K562 (cell line): ENCODE results near the gene CNTNAP3B. TPM values are rescaled to one million over a fixed set of nuclear protein-coding genes. Genes with fewer than 3 reads are reported as not detected.
"Not testable (repeated sequence)": the region's sequence is repeated elsewhere in the genome, so short reads cannot be mapped to it uniquely, and the experiment has no call there.

Source experiments
- ATAC-seq: fragments of 200-7000 bp; cut with Tn5 transposase; 3 replicates; pipeline ENCODE4 v1.9.1; 2020; ENCODE audit warnings: moderate library complexity
- BruUV-seq: library from RNA; stranded (reverse); fragments of 400-500 nt; replicated peaks from 2 replicates; lab custom pipeline; 2021; lab: Mats Ljungman, UMichigan
- CTCF ChIA-PET: fragments of 300-600 bp; formaldehyde crosslinking; extraction: SDS; loops from one replicate; lab custom pipeline; 2021; ENCODE audit warnings: low intra/inter-chr PET ratio; lab: Yijun Ruan, JAX
- POLR2A ChIA-PET: fragments of 300-600, 350-650 bp; sonication (Branson Sonifier 250); formaldehyde crosslinking; extraction: SDS; loops from one replicate; lab custom pipeline; 2021; ENCODE audit warnings: antibody characterized with exemption, inconsistent platforms; lab: Yijun Ruan, JAX
- DNase-seq, 4 experiments: peaks; one replicate each; pipeline versions ENCODE4 v3.0.0 to v3.0.0-alpha.2; 2011 to 2018; ENCODE audit warnings: low spot score in 3 of 4, mixed read lengths in 3 of 4; ENCODE audit errors: extremely low read depth in 1 of 4
- FAIRE-seq: peaks from 2 replicates; lab custom pipeline; 2011; peaks lifted over from hg19 to GRCh38; lab: Jason Lieb, UNC
- H2AFZ ChIP-seq: 2 replicates; pipeline ENCODE4 v1.6.0; 2011; ENCODE audit warnings: low read depth, low read length, control low read depth, inconsistent platforms
- H3K27ac ChIP-seq: fragments of 200-600 bp; 3 replicates; pipeline ENCODE4 v1.8.0; 2011; ENCODE audit warnings: low read depth, mild to moderate bottlenecking, control low read depth, inconsistent platforms, low read length, moderate library complexity, mixed read lengths; ENCODE audit errors: extremely low read depth
- H3K27me3 ChIP-seq, 2 experiments: fragments of 300-600 bp in 1 of 2; 2 replicates in 1 of 2; 3 replicates in 1 of 2; pipeline versions ENCODE4 v1.6.0 to v1.8.0; 2011; ENCODE audit warnings: inconsistent platforms in 2 of 2, low read length in 2 of 2, mild to moderate bottlenecking in 1 of 2, mixed read lengths in 1 of 2, moderate library complexity in 1 of 2; ENCODE audit not compliant: control insufficient read depth in 2 of 2, insufficient read depth in 2 of 2
- H3K36me3 ChIP-seq: fragments of 300-600 bp; 3 replicates; pipeline ENCODE4 v1.8.0; 2011; ENCODE audit warnings: mild to moderate bottlenecking, low read length, inconsistent platforms; ENCODE audit not compliant: control insufficient read depth, insufficient read depth
- H3K4me1 ChIP-seq, 2 experiments: fragments of 200-600 bp in 1 of 2; replicated peaks in 1 of 2; 2 replicates in 1 of 2; 3 replicates in 1 of 2; pipeline versions ENCODE4 v1.5.1 to v1.8.0; 2011; ENCODE audit warnings: inconsistent platforms in 2 of 2, low read length in 2 of 2, mild to moderate bottlenecking in 1 of 2, mixed read lengths in 1 of 2, moderate library complexity in 1 of 2; ENCODE audit not compliant: control insufficient read depth in 2 of 2, insufficient read depth in 2 of 2
- H3K4me2 ChIP-seq: 2 replicates; pipeline ENCODE4 v1.6.1; 2011; ENCODE audit warnings: low read length, control low read depth, inconsistent platforms, mixed read lengths; ENCODE audit not compliant: insufficient read depth
- H3K4me3 ChIP-seq: fragments of 200-600 bp; sonication (generic), shearing (Covaris generic); 2 replicates; pipeline ENCODE4 v1.5.1; 2016; ENCODE audit warnings: control low read depth, inconsistent platforms
- H3K79me2 ChIP-seq: fragments of 200-600 bp; 3 replicates; pipeline ENCODE4 v1.8.0; 2011; ENCODE audit warnings: low read length, inconsistent platforms; ENCODE audit not compliant: control insufficient read depth, insufficient read depth
- H3K9ac ChIP-seq, 2 experiments: 2 replicates each; pipeline versions ENCODE4 v1.6.0 to v1.6.1; 2011; ENCODE audit warnings: low read depth in 2 of 2, low read length in 2 of 2, control low read depth in 1 of 2, inconsistent platforms in 1 of 2, mild to moderate bottlenecking in 1 of 2, mixed read lengths in 1 of 2; ENCODE audit not compliant: insufficient read depth in 1 of 2
- H3K9me1 ChIP-seq: one replicate; pipeline ENCODE4 v1.6.0; 2011; ENCODE audit warnings: inconsistent platforms, mild to moderate bottlenecking, low read length, moderate library complexity; ENCODE audit not compliant: control insufficient read depth, insufficient read depth
- H3K9me3 ChIP-seq: replicated peaks from 2 replicates; pipeline ENCODE4 v1.5.1; 2011; ENCODE audit warnings: low read depth, low read length, inconsistent platforms; ENCODE audit not compliant: control insufficient read depth, insufficient read depth
- H4K20me1 ChIP-seq: replicated peaks from 2 replicates; pipeline ENCODE4 v1.6.1; 2011; ENCODE audit warnings: low read length, inconsistent platforms, mixed read lengths; ENCODE audit not compliant: control insufficient read depth, insufficient read depth
- CTCF ChIP-seq, 3 experiments: IDR thresholded peaks in 2 of 3; conservative IDR thresholded peaks in 1 of 3; 2 replicates each; pipeline ENCODE4 v1.5.1; 2011 to 2012; ENCODE audit warnings: low read length in 3 of 3, mild to moderate bottlenecking in 3 of 3, control low read depth in 2 of 3, improper control_type of control experiment in 1 of 3, inconsistent platforms in 1 of 3, low read depth in 1 of 3, mixed read lengths in 1 of 3, moderate library complexity in 1 of 3; ENCODE audit not compliant: insufficient read depth in 2 of 3
- RAD21 ChIP-seq, 2 experiments: fragments of 250-450 bp in 1 of 2; fragments of 450-650 bp in 1 of 2; sonication (Bioruptor Pico) in 1 of 2; formaldehyde crosslinking in 1 of 2; IDR thresholded peaks in 1 of 2; conservative IDR thresholded peaks in 1 of 2; 2 replicates each; pipeline versions ENCODE4 v1.4.0 to v1.8.0; 2020 to 2022; ENCODE audit warnings: mild to moderate bottlenecking in 2 of 2, moderate library complexity in 1 of 2
- WGBS: fragments of 100-300 bp; shearing (Covaris generic); methylation state at CpG from one replicate; pipeline ENCODE4 v1.1.6; 2016; ENCODE audit warnings: low coverage, mixed read lengths; ENCODE audit not compliant: insufficient coverage; ENCODE audit errors: missing lambda C conversion rate; 5-methylcytosine and 5-hydroxymethylcytosine counted together
- in situ Hi-C: fragments of 300-500 bp; cut with MboI; formaldehyde crosslinking; loops from 4 replicates; pipeline ENCODE4 v1.15.0; 2018; ENCODE audit warnings: inconsistent platforms, mixed read lengths
- intact Hi-C: fragments of 100-400 bp; cut with micrococcal nuclease; formaldehyde crosslinking; loops from 2 replicates; pipeline ENCODE4 v1.14.2; 2022
- polyA plus RNA-seq, 8 experiments: library from polyadenylated mRNA; depleted of rRNA in 4 of 8; stranded (reverse) in 5 of 8; unstranded in 3 of 8; fragments of >200 nt; fragmentation: Nextera tagmentation in 2 of 8; fragmentation: Illumina TruSeq in 1 of 8; extraction: Ambion mirVana in 2 of 8; extraction: Trizol in 1 of 8; gene quantifications; 2 replicates each; pipeline versions ENCODE4 v1.2.1 to v1.2.3, GENCODE V29; 2011 to 2014; ENCODE audit warnings: inconsistent platforms in 1 of 8, missing spikeins in 1 of 8
- total RNA-seq, 7 experiments: library from RNA; depleted of rRNA in 6 of 7; stranded (reverse); fragments of >200 nt in 6 of 7; fragmentation: Illumina TruSeq in 2 of 7; extraction: Trizol in 2 of 7; gene quantifications; 2 replicates each; pipeline versions ENCODE4 v1.2.1 to v1.2.3, GENCODE V29; 2011 to 2021; ENCODE audit warnings: low replicate concordance in 1 of 7

CNTNAP3B gene
- total and polyA plus RNA-seq, 9 of the 15 experiments (the other 6 are each of a cell fraction or from before 2014, with no cell fraction given) = 0.27 to 1.5 (median 1.00) TPM

DNA sequence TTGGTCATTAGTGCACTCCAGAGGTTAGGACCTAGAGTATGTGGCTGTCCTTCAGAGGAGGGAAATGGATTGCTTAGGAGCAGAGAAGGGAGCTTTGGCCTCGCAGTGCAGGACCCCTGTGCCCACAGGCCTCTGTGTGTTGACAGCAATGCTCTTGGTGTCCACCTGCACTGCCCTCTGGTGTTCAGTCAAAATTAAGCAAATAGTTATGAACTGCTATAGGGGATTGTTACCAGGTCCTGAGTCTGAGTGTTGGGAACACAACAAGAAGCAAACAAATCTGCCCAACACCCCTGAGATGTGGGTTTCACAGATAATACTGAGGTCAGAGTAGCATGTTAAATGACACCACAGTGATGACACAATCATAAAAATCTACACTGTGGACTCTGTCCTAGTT lies 31.1 kb upstream of the CNTNAP3B start:
- intact Hi-C loops, H2AFZ ChIP-seq, H3K4me2 ChIP-seq, H4K20me1 ChIP-seq, H3K36me3 ChIP-seq, H3K79me2 ChIP-seq, ATAC-seq, H3K27me3 ChIP-seq, H3K4me3 ChIP-seq, H3K27ac ChIP-seq, BruUV-seq, H3K9me3 ChIP-seq, POLR2A ChIA-PET, in situ Hi-C loops, FAIRE-seq, H3K9me1 ChIP-seq, H3K9ac ChIP-seq, CTCF ChIA-PET, H3K4me1 ChIP-seq: not testable (repeated sequence)
- peak in 1 of 4 experiments; percentile 5 for DNase-seq
- TF ChIP-seq CTCF (IDR thresholded peaks at IDR 0.05 in 2 of 3, conservative IDR thresholded peaks at IDR 0.05 in 1 of 3; ENCODE audit: insufficient read depth in 2 of 3, low read depth in 1 of 3, low read length in 3 of 3) = peak in 1 of 3 experiments; percentile 14; a peak in 2 of 6 replicates
- peak in 1 of 2 experiments; percentile 6; a peak in 1 of 4 replicates for TF ChIP-seq RAD21 (CRISPR knock-in tag; conservative IDR thresholded peaks at IDR 0.05 in 1 of 2, IDR thresholded peaks at IDR 0.05 in 1 of 2)
- WGBS = 20% methylated on average over 1 of the region's 1 CpG
